Cardiac atrium fibroblast (primary cell): ENCODE measurements around the gene XNDC1N. TPM values are rescaled to one million over a fixed set of nuclear protein-coding genes. Genes with fewer than 3 reads are reported as not detected.

Source experiments
- total RNA-seq: library from RNA; depleted of rRNA; stranded (reverse); fragments of >200 nt; gene quantifications from 2 replicates; pipeline ENCODE4 v1.2.3, GENCODE V29; 2015

XNDC1N gene, protein sequence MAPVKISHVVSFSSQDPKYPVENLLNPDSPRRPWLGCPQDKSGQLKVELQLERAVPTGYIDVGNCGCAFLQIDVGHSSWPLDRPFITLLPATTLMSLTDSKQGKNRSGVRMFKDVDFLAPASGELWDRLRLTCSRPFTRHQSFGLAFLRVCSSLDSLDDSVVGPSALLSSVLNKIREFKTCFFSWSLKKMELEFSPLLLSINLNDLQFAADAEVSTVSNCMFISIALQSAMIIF
- total RNA-seq = 0.18 and 1.3 TPM in 2 replicates

DNA sequence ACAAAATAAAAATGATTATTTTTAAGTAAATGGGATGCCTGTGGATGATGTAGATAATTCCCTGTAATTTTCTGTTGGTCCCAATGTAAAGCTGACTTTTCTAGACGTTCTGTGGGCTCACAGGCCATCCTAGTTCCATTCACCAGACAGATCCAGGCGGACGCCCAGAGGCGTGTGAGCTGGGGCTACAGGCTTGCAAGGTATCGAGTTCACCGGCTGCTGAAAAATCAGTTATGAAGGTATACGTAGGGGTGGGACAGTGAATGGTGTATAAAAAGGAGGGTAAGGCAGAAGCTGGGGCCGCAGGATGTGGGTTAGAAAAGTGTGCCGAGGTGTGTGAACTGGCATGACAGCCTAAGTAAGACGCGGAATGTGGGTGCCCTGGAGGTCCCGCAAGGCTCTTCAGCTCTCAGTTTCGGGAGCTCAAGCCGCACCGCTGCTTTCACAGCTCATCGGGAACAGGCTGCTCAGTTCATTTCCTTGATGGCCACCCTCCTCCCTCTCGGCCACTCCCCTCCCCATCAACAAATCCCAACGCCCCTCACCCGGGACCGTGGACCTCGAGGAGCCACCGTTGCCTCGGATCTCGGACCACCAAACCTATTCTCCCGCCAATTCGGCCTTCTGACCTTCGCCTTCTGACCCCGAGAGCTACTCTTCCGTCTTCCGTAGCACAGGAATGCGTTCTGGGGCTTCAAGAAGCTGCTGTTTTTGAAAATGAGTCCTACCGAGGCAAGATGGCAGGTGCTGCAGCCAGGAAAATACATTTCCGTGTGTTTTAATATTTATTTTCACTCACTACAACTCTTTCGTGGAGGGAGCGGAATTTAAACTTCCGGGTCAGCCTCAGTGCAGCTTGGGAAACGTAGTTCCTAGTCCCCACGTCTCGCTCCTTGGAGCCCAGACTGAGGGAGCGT is at the start of gene XNDC1N:
Gene XNDC1N, minus strand, starts transcription at position 775 of the 917 bp plus-strand sequence. CDS start 5,241 bp downstream, outside the sequence.

DNA sequence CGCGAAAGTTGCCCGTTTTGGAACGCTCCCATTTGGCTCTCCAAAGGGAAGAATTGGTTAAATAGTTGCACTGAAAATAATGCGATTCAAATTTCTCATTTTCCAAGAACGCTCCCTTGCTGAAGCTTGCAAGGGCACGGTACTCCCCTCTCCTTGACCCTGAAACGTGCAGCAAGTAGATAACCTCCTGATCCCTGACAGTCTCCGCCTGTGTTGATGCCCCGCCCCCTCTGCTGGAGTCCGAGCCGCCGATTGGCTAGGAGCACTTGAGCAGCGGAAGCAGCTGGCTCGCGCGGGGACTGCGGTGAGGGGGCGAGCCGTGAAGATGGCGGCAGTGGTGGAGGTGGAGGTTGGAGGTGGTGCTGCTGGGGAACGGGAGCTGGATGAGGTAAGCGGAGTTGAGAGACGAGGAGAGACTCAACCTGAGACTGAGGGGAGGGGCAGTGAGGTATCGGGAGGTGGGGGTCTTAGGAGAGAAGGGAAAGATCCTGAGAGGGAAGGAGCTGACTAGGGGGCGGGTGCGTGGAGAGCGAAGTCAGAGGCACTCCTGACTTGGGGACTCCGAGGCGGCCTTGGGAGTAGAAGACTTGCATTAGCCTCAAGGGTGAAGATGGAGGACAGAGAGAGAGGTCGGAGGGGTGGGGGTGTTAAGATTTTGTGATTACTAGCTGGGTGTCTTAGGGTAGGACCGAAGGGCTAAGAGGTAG is 496 bp upstream of the XNDC1N start, which contains the start of gene RNF121:
Gene RNF121, plus strand, starts transcription at position 310 of the 707 bp plus-strand sequence. Its CDS starts 16 bp downstream, at position 326.

Other genes with a start within 250 kb of the XNDC1N start
- gene DEFB108B, start 95.4 kb downstream of the XNDC1N start, total RNA-seq = not detected in 2 replicates
- gene DEFB131B, start 50.1 kb downstream of the XNDC1N start, total RNA-seq = not detected in 2 replicates
- 28.2 and 31.6 TPM in 2 replicates for gene RNF121, start 452 bp upstream of the XNDC1N start, total RNA-seq
- gene IL18BP, start 70.3 kb upstream of the XNDC1N start, total RNA-seq = 0.72 and 1.6 TPM in 2 replicates
- 87.2 and 91.7 TPM in 2 replicates for gene NUMA1, start 151.9 kb upstream of the XNDC1N start, total RNA-seq
- gene LRRC51, start 152.3 kb upstream of the XNDC1N start, total RNA-seq = 3.7 and 7.9 TPM in 2 replicates
- 115 and 125 TPM in 2 replicates for gene LAMTOR1, start 174.7 kb upstream of the XNDC1N start, total RNA-seq
- gene TOMT, start 177.3 kb upstream of the XNDC1N start, total RNA-seq = not detected in 2 replicates
- 15.5 and 18.8 TPM in 2 replicates for gene ANAPC15, start 184.1 kb upstream of the XNDC1N start, total RNA-seq
- not detected in 2 replicates for gene FOLR3, start 207.1 kb upstream of the XNDC1N start, total RNA-seq